ENCODE measurements around the gene SMARCA4. TPM values are rescaled to one million over a fixed set of nuclear protein-coding genes. Genes with fewer than 3 reads are reported as not detected.

The SMARCA4 gene
- total RNA-seq, 6 donors from 2014 or later, result 82.8 to 245 (median 108) TPM

- H3K36me3 ChIP-seq, result peaks cover 0 to 38% (median 13%) of the 10 kb centered on the region in 4 donors
- H3K27me3 ChIP-seq, result no peaks in the 10 kb centered on the region
- peak overlapping the region in 3 of 4 donors; percentile 10 to 58 (median 54) for H3K27ac ChIP-seq
- H3K4me1 ChIP-seq, result peaks cover 7 to 11% (median 9%) of the 10 kb centered on the region in 4 donors
- H3K9me3 ChIP-seq, result no peaks in the 10 kb centered on the region
- no peak overlapping the region for H3K4me3 ChIP-seq
- 81 to 100% methylated on average over 1 to 9 of the region's 9 CpGs for WGBS, 2 donors
- TF ChIP-seq CTCF (IDR thresholded peaks at IDR 0.05) (no peak), POLR2AphosphoS5 (IDR thresholded peaks at IDR 0.05) (no peak), POLR2A (IDR thresholded peaks at IDR 0.05) (no peak)
- DNase-seq (no peak), ATAC-seq (ENCODE audit: low FRiP score in 2 of 2) (peak in 1 of 2 donors; percentile 34)
Measured at GRCh38 chr19:11050323-11051114, 89.7 kb downstream of the SMARCA4 start.

DNA sequence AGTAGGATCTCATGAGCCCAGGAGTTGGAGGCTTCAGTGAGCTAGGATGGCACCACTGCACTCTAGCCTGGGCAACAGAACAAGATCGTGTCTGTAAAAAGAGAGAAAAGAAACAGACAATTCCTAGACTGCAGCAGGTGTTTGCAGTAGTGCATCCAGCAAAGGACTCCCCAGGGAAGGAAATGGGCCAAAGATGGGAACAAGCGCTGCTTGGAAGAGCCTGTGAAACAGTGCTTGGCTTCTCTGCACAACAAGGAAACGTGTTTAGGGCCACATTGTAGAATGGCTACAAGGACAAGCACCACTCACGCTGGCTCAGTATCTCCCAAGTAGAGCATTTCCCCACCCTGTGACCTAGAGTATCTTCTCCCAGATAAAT is 93.0 kb downstream of the SMARCA4 start:
- Histone ChIP-seq H3K36me3 (peaks cover 0 to 43% (median 17%) of the 10 kb centered on the region in 4 donors), H3K4me3 (no peak overlapping the region), H3K27me3 (no peaks in the 10 kb centered on the region), H3K4me1 (peaks cover 7 to 9% (median 8%) of the 10 kb centered on the region in 4 donors), H3K9me3 (no peaks in the 10 kb centered on the region), H3K27ac (no peak overlapping the region)
- TF ChIP-seq POLR2A (IDR thresholded peaks at IDR 0.05), result no peak
- no peak for TF ChIP-seq POLR2AphosphoS5 (IDR thresholded peaks at IDR 0.05)
- no peak for TF ChIP-seq CTCF (IDR thresholded peaks at IDR 0.05)
- TF ChIP-seq EP300 (IDR thresholded peaks at IDR 0.05), result no peak
- WGBS, 2 donors, result 94 to 96% methylated on average over 4 of the region's 4 CpGs
- ATAC-seq (ENCODE audit: low FRiP score in 2 of 2) (no peak), DNase-seq (no peak)

DNA sequence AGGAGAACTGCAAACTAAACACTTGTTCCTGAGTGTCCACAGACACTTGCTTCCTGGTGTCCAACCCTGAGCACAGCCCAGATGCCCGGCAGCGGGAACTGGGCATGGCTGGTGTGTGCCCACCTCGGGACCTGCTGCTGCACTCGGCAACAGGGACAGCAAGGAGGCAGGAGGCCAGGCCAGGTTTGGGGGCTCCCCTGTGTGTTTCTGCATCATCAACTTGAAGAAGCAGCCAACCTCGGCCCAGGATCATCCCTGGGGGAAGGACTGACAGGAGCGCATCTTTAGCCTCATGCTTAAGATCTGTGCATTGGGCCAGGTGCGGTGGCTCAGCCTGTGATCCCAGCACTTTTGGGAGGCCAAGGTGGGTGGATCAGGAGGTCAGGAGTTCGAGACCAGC is 93.4 kb downstream of the SMARCA4 start:
- Histone ChIP-seq H3K9me3 (no peaks in the 10 kb centered on the region), H3K27ac (no peak overlapping the region), H3K4me1 (peaks cover 6 to 7% (median 6%) of the 10 kb centered on the region in 4 donors), H3K36me3 (peaks cover 0 to 43% (median 18%) of the 10 kb centered on the region in 4 donors), H3K27me3 (no peaks in the 10 kb centered on the region), H3K4me3 (no peak overlapping the region)
- 82 to 100% methylated on average over 2 to 8 of the region's 8 CpGs for WGBS, 2 donors
- TF ChIP-seq CTCF (IDR thresholded peaks at IDR 0.05) (no peak), POLR2AphosphoS5 (IDR thresholded peaks at IDR 0.05) (no peak), EP300 (IDR thresholded peaks at IDR 0.05) (no peak), POLR2A (IDR thresholded peaks at IDR 0.05) (no peak)
- no peak for DNase-seq
- ATAC-seq (ENCODE audit: low FRiP score in 2 of 2), result no peak

DNA sequence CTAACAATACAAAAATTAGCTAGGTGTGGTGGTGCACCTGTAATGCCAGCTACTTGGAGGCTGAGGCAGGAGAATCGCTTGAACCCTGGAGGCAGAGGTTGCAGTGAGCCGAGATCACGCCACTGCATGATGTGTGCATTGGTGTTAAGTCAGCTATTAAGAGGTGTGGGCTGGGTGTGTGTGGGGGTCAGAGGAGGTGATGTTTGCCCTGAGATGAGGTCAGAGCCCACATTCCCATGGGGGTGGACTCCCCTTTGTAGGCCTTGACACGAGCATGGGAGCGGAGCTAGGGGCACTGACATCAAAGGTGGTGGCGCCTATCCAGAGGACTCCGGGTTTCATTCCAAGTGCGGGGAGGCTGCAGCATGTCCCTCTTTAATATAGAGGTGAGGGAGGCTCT is 93.8 kb downstream of the SMARCA4 start:
- no peaks in the 10 kb centered on the region for H3K9me3 ChIP-seq
- DNase-seq (no peak), ATAC-seq (ENCODE audit: low FRiP score in 2 of 2) (no peak)
- H3K4me1 ChIP-seq, result peaks cover 5 to 7% (median 6%) of the 10 kb centered on the region in 4 donors
- WGBS, 2 donors, result 93 to 95% methylated on average over 5 to 8 of the region's 8 CpGs
- no peak overlapping the region for H3K4me3 ChIP-seq
- no peaks in the 10 kb centered on the region for H3K27me3 ChIP-seq
- H3K36me3 ChIP-seq, result peaks cover 0 to 47% (median 21%) of the 10 kb centered on the region in 4 donors
- TF ChIP-seq POLR2AphosphoS5 (IDR thresholded peaks at IDR 0.05), result no peak
- no peak for TF ChIP-seq EP300 (IDR thresholded peaks at IDR 0.05)
- TF ChIP-seq CTCF (IDR thresholded peaks at IDR 0.05), result no peak
- H3K27ac ChIP-seq, result no peak overlapping the region
